ENCODE measurements around the gene ARRDC3. TPM values are rescaled to one million over a fixed set of nuclear protein-coding genes. Genes with fewer than 3 reads are reported as not detected.

The ARRDC3 gene
- total and polyA plus RNA-seq, 2 of the 8 experiments (the other 6 are each of a cell fraction or from before 2014, with no cell fraction given) = 2.9 to 5.7 TPM

DNA sequence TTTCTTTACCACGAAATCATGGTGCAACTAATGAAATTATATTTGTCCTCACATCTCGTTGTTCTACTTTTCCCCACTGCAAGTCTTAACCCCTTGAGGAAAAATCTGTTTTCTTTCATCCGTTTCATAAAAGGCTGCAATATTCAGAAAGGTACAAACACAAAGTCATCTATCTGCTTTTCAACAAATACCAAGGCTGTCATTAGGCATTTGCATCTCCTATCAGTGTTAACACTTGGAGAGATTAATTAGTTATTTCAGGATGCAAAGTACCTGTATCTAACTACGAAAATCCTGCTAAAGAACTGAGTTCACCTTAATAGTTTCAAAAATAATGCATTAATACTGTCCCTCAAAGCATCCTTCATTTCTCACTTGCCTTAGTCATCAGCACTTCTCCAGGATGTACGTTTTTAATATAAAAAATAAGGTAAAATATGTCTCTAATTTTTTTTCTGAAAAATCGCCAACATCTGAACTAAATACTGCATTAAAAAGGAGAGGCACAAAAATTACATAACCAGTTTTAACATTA lies 1.8 kb downstream of the ARRDC3 start (continued):
- no peak for TF ChIP-seq GTF2F1 (IDR thresholded peaks at IDR 0.05; ENCODE audit: borderline replicate concordance, low read depth, low read length)
- no peak for TF ChIP-seq YY1 (IDR thresholded peaks at IDR 0.05; ENCODE audit: low read depth, low read length)
- no peak for TF ChIP-seq SAP30 (IDR thresholded peaks at IDR 0.05; ENCODE audit: insufficient read depth, insufficient replicate concordance, low read length)
- TF ChIP-seq POLR2A (IDR thresholded peaks at IDR 0.05; ENCODE audit: control extremely low read depth in 1 of 2, low read depth in 2 of 2, low read length in 2 of 2) = peak in 1 of 2 experiments; percentile 76; a peak in 1 of 3 replicates
- TF ChIP-seq TEAD4 (IDR thresholded peaks at IDR 0.05; ENCODE audit: low read depth, low read length) = no peak
